LNCaP clone FGC (cell line): ENCODE data around the gene PIEZO2.

Experiments
- DNase-seq: peaks from one replicate; pipeline ENCODE4 v3.0.0-alpha.2; 2011; ENCODE audit warnings: low read depth
- H3K4me3 ChIP-seq: 2 replicates; pipeline ENCODE4 v1.5.1; 2011; ENCODE audit warnings: mild to moderate bottlenecking, low read depth, low read length, control low read depth
- TF ChIP-seq, protein P1 (sequence below): IDR thresholded peaks from 2 replicates; pipeline ENCODE4 v1.5.1; 2012; ENCODE audit warnings: mild to moderate bottlenecking; ENCODE audit not compliant: control insufficient read depth, insufficient read depth; ENCODE audit errors: extremely low read depth

PIEZO2 gene

DNA sequence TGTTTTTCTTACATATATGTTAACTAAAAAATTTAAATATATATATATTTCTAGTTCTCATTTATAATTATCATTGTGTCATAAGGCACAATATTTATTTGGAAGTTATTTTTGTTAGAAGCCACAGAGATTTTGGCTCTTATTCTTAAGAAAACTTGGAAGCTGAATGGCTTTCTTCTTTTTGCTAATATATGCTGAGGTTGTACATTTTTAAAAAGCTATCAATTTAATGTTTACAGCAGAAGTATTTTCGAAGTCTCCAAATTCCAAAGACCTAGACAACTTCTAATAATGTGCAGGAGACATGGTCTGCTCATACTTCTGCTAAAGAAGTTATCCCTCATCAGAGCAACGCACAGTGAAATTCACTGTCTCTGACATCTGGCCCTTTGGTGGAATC is 3.7 kb upstream of the PIEZO2 start:
- H3K4me3 ChIP-seq, result no peak overlapping the region
- DNase-seq, result no peak
- TF ChIP-seq, protein P1, sequence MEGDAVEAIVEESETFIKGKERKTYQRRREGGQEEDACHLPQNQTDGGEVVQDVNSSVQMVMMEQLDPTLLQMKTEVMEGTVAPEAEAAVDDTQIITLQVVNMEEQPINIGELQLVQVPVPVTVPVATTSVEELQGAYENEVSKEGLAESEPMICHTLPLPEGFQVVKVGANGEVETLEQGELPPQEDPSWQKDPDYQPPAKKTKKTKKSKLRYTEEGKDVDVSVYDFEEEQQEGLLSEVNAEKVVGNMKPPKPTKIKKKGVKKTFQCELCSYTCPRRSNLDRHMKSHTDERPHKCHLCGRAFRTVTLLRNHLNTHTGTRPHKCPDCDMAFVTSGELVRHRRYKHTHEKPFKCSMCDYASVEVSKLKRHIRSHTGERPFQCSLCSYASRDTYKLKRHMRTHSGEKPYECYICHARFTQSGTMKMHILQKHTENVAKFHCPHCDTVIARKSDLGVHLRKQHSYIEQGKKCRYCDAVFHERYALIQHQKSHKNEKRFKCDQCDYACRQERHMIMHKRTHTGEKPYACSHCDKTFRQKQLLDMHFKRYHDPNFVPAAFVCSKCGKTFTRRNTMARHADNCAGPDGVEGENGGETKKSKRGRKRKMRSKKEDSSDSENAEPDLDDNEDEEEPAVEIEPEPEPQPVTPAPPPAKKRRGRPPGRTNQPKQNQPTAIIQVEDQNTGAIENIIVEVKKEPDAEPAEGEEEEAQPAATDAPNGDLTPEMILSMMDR, result no peak

DNA sequence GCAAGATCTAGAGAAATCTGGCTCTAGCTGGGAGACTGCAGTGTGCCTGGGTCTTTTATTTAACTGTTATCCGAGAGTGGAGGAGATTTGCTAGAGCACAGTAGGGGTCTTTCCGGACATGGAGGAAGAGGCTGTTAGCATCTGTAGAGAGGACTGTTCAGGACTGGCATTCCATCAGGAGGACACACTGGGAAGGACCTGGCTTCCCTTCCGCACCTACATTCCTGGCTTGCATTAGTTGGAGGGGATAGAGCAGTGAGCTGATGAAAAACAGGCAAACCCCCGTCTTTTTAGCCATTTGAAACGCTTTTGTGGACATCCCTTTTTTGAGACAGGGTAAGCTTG is 874 bp upstream of the PIEZO2 start:
- no peak overlapping the region for H3K4me3 ChIP-seq
- TF ChIP-seq, protein P1, result no peak
- no peak for DNase-seq

DNA sequence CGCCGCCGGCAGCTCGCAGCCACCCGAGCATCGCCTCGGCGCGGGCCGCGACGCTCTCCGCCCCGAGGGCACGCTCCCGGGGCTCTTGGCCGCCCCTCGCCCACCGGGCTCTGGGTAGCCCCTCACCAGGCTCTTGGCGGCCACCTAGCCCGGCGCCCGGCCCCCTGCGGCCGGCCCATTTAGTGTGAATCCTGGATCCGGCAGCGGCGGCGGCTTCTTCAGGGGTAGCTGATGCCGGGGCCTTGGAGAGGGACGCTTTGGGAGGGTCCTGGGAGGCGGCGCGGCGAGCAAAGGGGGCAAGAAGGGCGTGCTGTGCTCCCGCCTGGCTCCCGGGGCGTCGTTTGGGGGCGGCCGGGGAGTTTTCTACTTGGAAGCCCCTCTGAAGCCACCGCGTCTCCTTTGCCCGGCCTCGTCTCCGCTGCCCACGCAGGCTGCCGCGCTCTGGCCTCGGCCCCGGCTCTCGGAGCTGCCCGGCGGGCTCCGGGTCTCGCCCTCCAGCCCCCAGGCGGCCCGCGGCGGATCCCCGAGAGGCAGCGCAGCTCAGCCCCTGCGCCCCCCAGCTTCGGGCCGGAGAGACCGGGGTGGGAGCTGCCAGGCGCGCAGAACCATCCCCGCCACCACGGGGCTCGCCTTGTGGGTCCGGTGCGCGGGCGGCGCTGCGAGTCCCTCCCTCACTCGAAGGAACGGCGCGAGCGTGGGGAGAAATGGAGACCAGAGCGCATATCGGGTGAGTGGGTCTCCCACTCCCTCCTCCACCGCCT is 509 bp downstream of the PIEZO2 start:
- no peak for DNase-seq
- TF ChIP-seq, protein P1, result no peak
- H3K4me3 ChIP-seq, result no peak overlapping the region

DNA sequence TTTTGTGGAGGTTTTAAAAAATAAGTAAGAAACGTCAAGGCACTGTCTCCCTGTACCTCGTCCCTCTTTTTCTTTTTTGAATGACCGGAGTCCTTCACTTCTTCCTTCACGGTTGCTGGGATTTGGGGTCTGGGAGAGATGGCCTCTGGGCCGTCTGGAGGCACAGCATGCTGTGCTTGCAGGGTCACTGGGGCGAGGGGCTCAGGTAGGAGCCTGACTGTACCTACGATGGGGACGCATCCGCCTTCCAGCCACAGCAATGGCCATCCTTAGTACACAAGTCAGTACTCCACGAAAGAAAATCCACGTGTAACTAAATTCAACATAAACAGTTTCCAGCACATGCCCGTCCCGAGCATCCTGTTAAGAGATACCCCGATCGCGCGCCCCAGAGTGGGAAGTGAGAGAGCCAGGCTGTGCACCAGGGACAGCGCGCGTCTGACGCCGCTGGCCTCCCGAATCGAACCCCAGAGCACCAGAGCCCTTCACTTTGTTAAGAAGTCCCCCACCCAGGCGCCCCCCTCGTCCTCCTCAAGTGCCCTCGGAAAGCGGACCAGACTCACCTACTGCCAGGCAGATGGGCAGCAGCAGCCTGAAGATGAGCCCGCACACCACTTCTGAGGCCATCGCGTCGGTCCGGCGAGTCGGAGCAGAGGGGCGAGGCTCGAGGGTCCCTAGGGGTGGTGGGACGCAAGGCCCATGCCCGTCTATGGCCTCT is 1.2 kb downstream of the PIEZO2 start:
- TF ChIP-seq, protein P1, result no peak
- no peak overlapping the region for H3K4me3 ChIP-seq
- no peak for DNase-seq

DNA sequence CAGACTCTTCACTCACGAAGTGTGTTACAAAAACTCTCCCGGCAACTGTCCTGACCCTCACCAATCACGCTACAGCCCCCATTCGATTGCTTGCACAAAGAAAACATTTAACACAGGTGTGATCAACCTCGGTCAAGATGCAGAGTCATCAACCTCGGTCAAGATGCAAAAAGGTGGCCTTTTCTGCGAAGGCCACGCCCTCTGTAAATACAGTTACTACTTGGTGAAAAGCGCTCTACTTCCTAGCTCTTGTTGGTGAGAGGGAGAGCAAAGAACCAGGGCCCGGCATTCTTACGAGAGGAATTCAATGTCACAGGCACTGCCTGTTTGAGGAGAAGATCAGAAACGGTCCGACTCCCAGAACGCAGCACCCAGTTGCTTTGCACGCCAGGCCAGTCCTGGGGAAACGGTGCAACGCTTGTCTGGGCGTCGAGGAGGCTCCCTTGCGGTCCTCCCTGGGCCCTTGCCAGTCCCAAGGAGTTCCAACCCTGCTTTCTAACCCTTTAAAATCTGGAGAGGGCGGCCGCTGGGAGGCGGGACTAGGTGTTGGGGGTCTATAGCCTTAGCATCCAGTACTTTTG is 1.9 kb downstream of the PIEZO2 start:
- DNase-seq, result no peak
- H3K4me3 ChIP-seq, result no peak overlapping the region
- TF ChIP-seq, protein P1, result no peak

DNA sequence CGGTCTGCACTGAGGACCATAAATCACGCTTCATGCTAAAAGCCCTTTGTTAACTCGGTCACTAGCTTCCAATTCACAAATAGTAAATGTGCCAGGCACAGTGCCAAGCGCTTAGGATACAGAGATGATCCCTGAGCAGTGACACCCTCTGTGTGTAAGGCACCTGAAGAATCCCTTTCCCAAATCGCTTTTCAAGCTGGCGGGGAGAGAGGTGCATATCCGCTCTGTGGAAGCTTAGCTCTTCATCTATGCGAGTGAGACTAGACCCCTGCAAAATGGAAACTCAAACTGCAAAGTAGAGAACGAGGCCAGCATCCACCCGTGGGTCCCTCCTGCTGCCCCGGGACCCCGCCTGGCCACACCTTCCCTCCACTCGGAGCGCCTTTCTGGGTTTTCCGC is 2.4 kb downstream of the PIEZO2 start:
- DNase-seq, result no peak
- TF ChIP-seq, protein P1, result no peak
- H3K4me3 ChIP-seq, result no peak overlapping the region
